ENCODE results near the gene NUP210L. TPM values are rescaled to one million over a fixed set of nuclear protein-coding genes. Genes with fewer than 3 reads are reported as not detected.

The NUP210L gene
- total and polyA plus RNA-seq, 2 of the 13 experiments (the other 11 are each of a cell fraction or from before 2014, with no cell fraction given): not detected

- no peak for TF ChIP-seq ZNF770 (CRISPR knock-in tag; IDR thresholded peaks at IDR 0.05)
- no peak for TF ChIP-seq ZNF788 (CRISPR knock-in tag; IDR thresholded peaks at IDR 0.05; ENCODE audit: borderline replicate concordance)
- no peak for TF ChIP-seq RAD21 (CRISPR knock-in tag; IDR thresholded peaks at IDR 0.05)
- TF ChIP-seq ZFY (CRISPR knock-in tag; IDR thresholded peaks at IDR 0.05): no peak
- no peak for TF ChIP-seq ZNF460 (CRISPR knock-in tag; IDR thresholded peaks at IDR 0.05; ENCODE audit: borderline replicate concordance)
Measured at GRCh38 chr1:154141240-154141639, 13.6 kb downstream of the NUP210L start (continued).

GRCh38 chr1:154137888-154138287, 17.0 kb downstream of the NUP210L start:
- TF ChIP-seq DBP (CRISPR knock-in tag; IDR thresholded peaks at IDR 0.05; ENCODE audit: not compliant biosample characterization) (no peak), ZNF7 (CRISPR knock-in tag; IDR thresholded peaks at IDR 0.05) (no peak), TFDP1 (CRISPR knock-in tag; IDR thresholded peaks at IDR 0.05; ENCODE audit: borderline replicate concordance) (no peak), ZBTB21 (CRISPR knock-in tag; IDR thresholded peaks at IDR 0.05) (no peak), KLF12 (CRISPR knock-in tag; IDR thresholded peaks at IDR 0.05; ENCODE audit: borderline replicate concordance) (no peak), NFATC3 (CRISPR knock-in tag; IDR thresholded peaks at IDR 0.05) (no peak), MAF1 (CRISPR knock-in tag; IDR thresholded peaks at IDR 0.05; ENCODE audit: borderline replicate concordance) (no peak), PTBP1 (IDR thresholded peaks at IDR 0.05; ENCODE audit: low read depth, low read length, poor library complexity, severe bottlenecking) (no peak), ZNF326 (CRISPR knock-in tag; IDR thresholded peaks at IDR 0.05; ENCODE audit: borderline replicate concordance) (no peak)
- intact Hi-C loops (cut with micrococcal nuclease; ENCODE audit: unreplicated experiment): no loop called here
- no peak overlapping the region for H3K4me3 ChIP-seq (replicated peaks in 1 of 3; ENCODE audit: insufficient read depth in 1 of 3, low read depth in 2 of 3, low read length in 3 of 3)

More at GRCh38 chr1:154137888-154138287, 17.0 kb downstream of the NUP210L start:
- DNase-seq (ENCODE audit: low spot score) (no peak), FAIRE-seq (no peak), ATAC-seq (no peak)
- POLR2A ChIA-PET: no interaction called here
- H4K20me1 ChIP-seq (ENCODE audit: insufficient read depth, low read length): no peaks in the 10 kb centered on the region
- no peaks in the 10 kb centered on the region for H3K9me3 ChIP-seq (ENCODE audit: low read length)
- no peak overlapping the region for H2AFZ ChIP-seq (ENCODE audit: low read length)
- in situ Hi-C loops (cut with HindIII; ENCODE audit: extremely low pct_ligation_motif_present, low pct_unique_long_range_greater_than_20kb): no loop called here
- H3K4me2 ChIP-seq (ENCODE audit: low read depth, low read length): no peak overlapping the region
- H3K4me1 ChIP-seq (ENCODE audit: insufficient read depth, low read length): no peaks in the 10 kb centered on the region
- H3K27me3 ChIP-seq (ENCODE audit: control insufficient read depth in 1 of 2, insufficient read depth in 2 of 2, low read length in 2 of 2): peaks cover 0 to 3% of the 10 kb centered on the region in 2 experiments; a peak in 1 of 5 replicates
- H3K27ac ChIP-seq (ENCODE audit: extremely low read length, insufficient read depth, low read length): no peak overlapping the region
- 40% methylated on average over 3 of the region's 3 CpGs for WGBS (ENCODE audit: low lambda C conversion rate)
- CTCF ChIA-PET (ENCODE audit: low intra/inter-chr PET ratio, low total read pairs): no interaction called here
- H3K79me2 ChIP-seq (ENCODE audit: insufficient read depth, low read length): no peaks in the 10 kb centered on the region
- no peaks in the 10 kb centered on the region for H3K36me3 ChIP-seq (replicated peaks in 1 of 2; ENCODE audit: control insufficient read depth in 1 of 2, insufficient read depth in 2 of 2, low read length in 2 of 2)
- no peak overlapping the region for H3K9ac ChIP-seq (ENCODE audit: insufficient read depth, low read depth, low read length)
- BruUV-seq (replicated peaks): no TSS peak

Measured in HepG2 (cell line).